ENCODE measurements around the gene IL31.
"Not testable (repeated sequence)": the region's sequence is repeated elsewhere in the genome, so short reads cannot be mapped to it uniquely, and the experiment has no call there.

The IL31 gene

DNA sequence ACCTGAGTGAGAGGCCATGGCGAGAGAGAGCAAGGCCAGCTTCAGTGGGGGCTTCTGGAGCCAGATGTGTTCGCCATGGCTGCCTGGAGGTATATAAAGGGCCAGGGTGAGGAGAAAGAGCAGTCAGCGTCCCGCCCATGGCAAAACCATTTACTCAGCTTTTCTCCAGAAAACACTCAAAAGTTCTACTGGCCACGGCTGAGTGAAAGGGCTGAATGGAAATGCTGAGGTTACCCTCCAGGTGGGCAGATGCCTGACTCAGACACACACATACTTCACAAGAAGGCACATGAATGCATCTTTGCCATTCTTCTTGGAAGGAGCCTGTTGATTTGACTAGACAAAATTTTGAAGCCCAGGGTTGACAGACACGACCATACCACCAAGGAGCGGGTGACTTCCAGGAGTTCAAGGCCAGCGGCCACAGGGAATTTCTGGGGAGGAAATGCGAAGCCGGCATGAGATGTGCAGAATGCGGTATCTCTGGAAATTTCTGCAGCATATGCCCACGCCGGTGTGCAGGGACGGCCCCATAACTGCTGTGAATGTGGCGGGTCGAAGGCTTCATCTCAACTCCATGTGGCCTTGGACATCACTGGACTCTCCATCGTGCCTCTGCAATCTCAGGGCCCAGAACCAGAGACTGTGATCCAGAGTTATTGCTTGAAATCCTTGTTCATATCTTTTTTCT is at the start of gene IL31:
Gene IL31, minus strand, starts transcription at position 67 of the 691 bp plus-strand sequence. Its CDS starts 49 bp downstream, at position 18.
- DNase-seq = peak; percentile 10

DNA sequence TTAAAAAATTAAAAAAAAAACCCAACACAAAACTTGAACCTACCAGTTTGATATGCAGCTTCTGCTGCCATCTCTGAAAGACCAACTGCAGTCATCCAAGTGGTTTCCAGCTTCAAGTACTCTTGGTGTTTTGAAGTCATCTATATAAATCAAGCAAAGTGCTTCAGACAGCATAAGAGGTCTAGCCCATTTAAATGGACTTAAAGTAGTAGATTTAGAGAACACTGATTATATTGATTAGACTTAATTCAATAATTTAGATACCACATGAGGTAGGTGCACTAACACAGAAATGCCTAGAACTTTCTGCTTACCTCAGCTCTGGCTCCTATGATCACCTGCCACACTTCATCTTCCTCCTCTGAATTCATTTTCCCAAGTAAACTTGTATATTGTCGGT is 42.4 kb upstream of the IL31 start:
- DNase-seq = no peak

DNA sequence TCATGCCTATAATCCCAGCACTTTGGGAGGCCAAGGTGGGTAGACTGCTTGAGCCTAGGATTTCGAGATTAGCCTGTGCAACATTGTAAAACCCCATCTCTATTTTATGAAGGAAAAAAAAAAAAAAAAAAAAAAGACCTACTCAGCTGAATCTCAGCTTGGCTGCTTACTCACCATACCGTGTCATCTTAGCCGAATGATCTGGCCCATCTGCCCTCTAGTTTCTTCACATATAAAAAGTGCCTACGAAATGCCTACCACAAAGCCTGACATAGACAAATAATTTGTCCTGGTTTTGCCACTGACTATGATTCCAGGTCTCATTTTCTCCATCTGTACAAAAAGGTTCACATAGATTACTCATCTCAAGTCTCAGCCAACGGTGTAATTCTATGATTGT is 41.8 kb upstream of the IL31 start:
- DNase-seq = no peak

DNA sequence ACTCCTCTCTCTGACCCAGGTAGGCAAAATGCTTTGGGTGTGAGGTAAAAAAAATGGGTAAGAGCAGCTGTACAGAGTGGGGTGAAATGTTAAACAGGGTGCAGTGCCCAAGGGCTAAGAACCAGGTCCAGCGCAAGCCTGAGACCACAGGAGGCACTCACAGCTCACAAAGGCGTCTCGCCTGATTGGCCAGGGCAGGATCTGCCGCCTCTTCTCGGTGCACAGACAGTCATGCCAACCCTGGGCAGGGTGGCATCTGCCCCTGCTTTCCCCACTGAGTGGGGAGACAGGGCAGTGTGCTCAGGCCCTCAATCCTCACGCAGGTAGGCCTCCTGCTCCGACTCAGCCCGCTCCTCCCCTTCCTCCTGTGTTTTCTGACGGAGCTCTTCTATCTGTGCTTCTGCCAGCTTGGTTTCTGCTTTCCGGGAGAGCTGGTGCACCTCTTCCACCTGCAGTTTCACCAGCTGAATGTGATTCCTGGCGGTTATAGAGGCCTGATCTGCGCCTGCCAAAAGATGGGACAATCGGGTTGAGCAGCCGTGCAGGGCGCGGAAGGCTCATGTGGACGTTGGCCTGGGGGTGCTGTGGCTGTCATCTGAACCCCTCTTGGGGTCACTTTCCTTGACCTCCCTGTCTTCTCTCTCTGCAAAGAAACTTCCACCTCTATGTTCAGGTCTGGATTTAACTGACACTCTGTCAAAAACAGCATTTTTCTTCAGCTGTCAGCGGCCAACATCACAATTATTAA is 34.2 kb upstream of the IL31 start:
- no peak for DNase-seq

DNA sequence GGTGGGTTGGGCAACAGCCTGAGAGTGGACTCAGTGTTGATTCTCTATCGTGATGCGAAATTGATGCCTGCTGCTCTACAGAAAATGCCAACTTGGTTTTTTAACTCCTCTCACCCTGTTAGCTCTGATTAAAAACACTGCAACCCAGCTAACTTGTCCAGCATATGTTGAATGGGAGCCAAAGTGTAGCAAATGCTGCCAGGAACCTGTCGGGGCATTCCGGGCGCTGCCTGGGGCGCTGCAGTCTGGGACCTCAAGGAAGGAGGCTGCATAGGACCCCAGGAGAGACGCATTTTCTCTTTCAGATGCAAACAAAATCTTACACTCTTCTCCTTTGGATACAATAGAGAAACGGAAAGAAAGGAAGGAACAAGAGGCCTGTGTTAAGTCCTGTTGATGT is 33.4 kb upstream of the IL31 start:
- DNase-seq = no peak

DNA sequence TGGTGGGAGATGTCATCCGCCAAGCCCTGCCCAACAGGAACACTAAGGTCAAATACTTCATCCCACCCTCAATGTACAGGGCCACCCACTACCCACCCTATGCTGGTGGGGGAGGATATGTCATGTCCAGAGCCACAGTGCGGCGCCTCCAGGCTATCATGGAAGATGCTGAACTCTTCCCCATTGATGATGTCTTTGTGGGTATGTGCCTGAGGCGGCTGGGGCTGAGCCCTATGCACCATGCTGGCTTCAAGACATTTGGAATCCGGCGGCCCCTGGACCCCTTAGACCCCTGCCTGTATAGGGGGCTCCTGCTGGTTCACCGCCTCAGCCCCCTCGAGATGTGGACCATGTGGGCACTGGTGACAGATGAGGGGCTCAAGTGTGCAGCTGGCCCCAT is 33.0 kb upstream of the IL31 start:
- no peak for DNase-seq

DNA sequence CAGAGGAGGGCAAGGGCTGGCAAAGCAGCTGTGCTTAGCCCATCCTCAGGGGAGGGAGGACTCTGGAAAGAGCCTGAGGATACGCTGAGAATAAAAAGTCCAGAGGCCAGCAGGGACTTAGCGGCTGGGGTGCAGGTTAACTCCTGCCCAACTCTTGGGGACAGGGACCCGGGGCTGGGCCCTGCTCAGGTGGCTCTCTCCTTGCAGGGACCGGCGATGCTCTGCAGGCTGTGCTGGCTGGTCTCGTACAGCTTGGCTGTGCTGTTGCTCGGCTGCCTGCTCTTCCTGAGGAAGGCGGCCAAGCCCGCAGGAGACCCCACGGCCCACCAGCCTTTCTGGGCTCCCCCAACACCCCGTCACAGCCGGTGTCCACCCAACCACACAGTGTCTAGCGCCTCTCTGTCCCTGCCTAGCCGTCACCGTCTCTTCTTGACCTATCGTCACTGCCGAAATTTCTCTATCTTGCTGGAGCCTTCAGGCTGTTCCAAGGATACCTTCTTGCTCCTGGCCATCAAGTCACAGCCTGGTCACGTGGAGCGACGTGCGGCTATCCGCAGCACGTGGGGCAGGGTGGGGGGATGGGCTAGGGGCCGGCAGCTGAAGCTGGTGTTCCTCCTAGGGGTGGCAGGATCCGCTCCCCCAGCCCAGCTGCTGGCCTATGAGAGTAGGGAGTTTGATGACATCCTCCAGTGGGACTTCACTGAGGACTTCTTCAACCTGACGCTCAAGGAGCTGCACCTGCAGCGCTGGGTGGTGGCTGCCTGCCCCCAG is 32.3 kb upstream of the IL31 start:
- DNase-seq = no peak

DNA sequence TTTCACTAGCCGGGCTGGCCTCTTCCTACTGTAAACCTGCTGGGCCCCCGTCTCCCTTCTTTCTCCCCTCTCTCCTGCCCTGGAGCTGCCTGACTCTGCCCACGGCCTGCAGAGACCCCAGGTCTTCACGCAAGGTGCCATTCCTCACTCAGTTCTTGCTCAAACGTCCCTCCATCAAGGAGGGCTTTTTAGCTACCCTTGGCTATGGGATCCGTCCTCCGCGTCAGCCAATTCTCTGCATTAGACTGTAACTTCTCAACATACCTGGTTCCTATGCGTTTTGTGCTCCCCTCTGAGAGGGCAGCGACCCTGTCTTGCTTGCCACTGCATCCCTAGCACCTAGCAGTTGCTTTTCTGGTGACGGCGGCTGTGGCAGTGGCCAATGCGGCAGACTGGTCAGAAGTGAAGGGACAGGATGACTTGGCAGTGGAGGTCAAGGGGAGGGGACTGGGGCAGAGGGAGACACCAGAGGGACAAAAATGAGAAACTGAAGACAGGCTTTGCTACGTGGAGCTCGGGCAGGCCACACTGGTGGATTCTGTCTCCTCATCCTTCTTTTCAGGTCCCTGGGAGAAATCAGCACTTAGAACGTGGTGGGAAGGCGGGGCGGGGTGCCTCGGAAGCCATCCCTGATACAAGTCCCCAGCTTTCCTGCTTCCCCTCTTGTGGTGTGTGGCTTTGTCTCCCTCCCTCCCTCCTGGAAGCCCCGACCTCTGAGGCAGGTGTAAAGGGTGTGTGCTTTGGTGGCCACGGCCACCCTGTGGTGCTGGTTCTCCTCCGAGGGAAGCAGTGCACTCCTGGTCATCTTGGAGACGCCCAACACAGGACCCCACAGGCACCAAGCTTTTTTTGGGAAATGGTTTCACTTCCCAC is 31.3 kb upstream of the IL31 start:
- no peak for DNase-seq

DNA sequence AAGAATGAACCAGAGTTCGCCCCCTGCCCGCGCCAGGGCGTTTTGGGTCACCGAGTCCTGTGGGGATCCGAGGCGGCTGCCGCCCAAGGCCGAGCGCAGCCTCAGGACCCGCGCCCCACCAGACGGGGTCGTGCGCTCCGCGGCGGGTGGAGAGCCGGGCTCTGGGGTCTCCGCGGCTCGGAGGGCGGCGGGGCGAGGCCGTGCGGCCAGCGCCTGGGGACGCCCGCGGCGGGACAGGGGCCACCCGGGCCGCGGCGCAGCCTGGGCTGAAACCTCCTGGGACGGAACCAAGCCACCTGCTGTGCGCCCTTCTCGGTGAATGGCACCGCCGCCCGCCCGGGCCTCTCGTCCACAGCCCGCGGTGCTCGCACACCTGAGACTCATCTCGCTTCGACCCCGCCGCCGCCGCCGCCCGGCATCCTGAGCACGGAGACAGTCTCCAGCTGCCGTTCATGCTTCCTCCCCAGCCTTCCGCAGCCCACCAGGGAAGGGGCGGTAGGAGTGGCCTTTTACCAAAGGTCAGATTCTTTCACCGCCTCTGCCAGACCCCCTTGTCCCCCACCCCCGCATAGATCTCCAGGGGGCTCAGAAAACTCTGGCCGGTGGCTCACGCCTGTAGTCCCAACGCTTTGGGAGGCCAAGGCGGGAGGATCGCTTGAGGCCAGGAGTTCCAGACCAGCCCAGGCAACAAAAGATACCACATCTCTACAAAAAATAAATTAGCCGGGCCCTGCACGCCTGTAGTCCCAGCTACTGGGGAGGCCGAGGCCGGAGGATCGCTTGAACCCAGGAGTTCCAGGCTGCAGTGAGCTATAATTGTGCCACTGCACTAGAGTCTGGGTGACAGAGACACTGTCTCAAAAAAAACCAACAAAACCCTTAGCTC is 30.4 kb upstream of the IL31 start:
- DNase-seq = no peak

DNA sequence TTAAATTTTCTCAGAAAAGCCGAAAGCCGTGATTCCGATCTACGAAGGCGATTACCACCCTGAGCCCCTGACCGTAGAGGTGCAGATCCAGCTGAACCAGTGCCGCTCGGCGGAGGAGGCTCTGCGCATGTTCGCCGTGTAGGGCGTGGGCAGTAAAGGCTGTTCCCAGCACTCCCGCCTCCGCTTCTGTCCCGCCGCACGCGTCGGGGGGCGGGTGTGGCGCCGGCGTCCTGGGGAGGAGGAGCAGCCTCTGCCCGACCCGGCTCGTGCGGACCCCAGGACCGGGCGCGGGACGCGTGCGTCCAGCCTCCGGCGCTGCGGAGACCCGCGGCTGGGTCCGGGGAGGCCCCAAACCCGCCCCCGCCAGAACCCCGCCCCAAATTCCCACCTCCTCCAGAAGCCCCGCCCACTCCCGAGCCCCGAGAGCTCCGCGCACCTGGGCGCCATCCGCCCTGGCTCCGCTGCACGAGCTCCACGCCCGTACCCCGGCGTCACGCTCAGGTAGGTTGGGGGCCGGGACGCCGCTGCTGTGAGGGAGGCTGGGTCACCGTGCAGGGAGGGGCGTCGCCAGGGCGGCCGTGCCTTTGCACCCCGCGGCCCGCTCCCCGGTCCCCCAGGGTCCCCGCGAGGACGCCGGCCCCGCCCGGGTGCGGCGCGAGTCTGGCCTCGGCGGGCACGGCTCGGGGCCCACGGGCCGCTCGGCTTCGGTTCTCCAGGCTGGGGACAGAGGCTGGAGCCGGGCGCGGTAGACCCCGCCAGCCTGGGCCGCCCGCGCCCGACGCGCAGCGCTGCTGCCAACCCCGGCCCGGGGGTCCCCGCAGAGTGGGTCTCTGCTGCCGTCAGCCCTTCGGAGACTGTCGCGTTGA is 29.5 kb upstream of the IL31 start, which contains the start of gene B3GNT4:
Gene B3GNT4, plus strand, starts transcription at position 409 of the 866 bp plus-strand sequence. CDS start 910 bp downstream, outside the sequence.
- DNase-seq = peak; percentile 75

DNA sequence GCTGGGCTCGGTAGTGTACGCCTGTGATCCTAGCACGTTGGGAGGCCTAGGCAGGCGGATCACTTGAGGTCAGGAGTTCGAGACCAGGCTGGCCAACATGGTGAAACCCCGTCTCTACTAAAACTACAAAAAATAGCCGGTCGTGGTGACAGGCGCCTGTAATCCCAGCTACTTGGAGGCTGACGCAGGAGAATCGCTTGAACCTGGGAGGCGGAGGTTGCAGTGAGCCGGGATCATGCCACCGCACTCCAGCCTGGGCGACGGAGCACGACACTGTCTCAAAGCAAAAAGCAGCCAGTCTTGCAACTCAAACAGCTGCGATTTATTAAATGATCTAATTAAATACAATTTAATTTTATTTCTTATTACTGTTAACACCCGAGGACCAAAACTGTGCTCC is 28.8 kb upstream of the IL31 start:
- DNase-seq = not testable (repeated sequence)

DNA sequence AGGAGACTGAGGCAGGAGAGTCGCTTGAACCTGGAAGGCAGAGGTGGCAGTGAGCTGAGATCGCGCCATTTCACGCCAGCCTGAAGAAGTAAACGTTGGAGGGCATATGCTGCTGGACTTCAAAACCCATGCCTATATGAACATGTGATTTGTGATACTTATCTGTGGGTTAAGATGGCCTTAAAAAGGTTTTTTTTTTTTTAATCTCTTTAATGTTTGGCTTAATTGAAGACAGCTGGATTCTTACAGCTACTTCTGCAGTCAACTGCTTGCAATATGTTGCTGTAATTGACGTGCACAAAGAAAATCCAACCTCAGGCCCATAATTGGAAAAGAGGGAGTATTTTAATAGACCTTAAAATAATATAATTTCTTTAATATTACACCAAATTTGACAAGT is 28.0 kb upstream of the IL31 start:
- DNase-seq = no peak

DNA sequence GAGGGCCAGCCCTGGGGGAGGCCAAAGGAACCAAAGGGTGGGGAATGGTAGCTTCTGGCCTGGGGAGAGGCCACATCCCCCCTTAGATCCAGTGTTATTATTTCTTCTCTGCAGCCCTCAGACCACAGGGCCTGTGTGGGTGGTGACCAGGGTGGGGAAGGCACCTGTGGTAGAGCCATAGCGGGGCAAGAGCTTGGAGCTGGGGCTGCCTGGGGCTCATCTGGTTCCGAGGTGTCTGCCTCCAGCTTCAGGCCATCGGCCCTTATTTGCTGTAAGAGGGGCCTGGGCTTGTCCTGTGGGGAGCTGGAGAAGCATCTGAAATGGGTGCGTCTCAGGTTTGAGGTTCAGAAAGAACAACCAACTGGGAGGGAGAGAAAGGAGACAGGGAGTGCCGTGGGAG is 27.4 kb upstream of the IL31 start:
- DNase-seq = no peak

DNA sequence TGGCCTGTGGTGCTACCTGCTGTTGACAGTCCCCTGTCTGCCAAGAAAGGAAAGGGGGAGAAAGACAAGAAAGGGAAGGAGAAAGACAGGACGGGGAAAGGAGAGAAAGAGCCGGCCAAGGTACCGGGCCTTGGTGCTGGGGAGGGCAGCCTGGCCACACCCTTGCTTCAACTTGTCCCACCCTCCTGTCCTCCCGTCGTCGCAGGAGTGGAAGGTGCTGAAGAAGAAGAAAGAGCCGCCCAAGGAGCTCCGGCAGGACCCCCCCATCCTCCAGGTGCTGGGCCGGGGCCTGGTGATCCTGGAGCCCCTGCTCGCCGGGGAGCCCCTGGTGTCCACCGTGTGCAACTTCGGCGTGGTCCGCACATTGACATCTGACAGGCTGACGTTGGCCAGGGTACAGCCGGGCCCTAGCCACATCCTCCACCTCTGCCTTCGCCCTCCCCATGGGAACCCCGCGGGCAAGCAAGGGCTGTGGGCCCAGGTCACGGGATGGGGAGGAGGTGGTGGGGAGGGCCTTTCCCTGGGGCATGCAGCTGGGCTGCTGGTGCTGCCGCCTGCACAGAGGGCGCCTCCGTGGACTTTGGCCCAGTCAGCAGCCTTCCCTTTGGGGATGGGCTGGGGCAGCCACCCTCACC is 26.6 kb upstream of the IL31 start:
- DNase-seq = no peak

DNA sequence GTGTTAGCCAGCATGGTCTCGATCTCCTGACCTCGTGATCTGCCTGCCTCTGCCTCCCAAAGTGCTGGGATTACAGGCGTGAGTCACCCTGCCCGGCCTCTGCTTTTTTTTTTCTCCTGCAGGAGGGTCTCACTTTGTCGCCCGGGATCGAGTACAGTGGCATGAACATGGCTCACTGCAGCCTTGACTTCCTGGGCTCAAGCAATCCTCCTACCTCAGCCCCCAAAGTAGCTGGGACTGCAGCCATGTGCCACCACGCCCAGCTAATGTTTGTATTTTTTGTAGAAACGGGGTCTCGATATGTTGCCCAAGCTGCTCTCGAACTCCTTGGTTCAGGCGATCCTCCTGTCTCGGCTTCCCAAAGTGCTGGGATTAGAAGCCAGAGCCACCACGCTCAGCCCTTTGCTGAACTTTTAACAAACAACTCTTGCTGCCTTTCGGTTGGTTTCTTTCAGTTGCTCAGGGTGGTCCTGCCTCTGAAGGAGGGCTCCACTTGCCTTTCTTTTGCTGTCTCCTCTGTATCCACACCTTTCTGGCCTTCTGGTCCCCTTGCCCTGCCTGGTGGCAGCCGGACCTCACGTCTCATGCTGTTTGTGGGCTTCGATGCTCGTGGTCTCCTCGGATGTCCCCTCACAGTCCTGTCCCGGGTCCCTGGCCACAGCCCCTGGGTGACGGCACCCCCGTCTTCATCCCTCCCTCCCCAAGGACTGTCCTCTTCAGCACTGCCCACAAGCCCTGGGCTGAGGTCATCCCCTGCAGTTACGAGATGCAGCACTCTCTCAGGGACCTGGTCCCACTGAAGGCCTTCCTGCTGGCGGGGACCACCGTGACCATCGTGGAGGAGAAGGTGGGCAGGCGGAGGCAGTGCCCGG is 25.7 kb upstream of the IL31 start:
- no peak for DNase-seq

DNA sequence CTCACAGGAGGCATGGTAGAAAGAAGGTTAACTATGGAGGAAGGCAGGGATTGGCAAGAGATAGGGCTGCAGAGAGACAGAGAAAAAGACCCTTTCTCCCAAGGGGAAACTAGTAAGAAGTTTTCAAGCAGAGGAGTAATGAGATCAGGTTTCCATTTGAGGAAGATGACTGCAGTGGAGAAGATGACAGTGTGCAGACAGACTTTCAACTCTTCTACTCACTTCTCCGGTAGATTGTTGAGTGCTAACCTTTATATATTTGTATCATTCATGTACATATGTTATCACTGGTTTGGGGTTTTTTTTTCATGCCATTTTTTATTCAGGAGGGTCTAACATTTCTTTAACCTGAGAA is 23.6 kb upstream of the IL31 start:
- DNase-seq = no peak

DNA sequence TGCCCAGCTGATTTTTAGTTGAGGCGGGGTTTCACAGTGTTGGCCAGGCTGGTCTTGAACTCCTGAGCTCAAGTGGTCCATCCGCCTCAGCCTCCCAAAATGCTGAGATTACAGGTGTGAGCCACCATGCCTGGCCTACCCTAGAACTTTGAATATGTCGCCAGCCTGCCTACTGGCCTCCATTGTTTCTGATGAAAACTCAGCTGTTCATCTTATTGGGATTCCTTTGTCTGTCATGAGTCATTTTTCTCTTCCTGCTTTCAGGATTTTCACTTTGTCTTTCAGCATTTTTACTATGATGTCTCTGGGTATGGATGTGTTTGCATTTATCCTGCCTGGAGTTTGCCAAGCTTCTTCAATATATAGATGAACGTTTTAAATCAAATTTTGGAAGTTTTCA is 21.4 kb upstream of the IL31 start:
- no peak for DNase-seq

DNA sequence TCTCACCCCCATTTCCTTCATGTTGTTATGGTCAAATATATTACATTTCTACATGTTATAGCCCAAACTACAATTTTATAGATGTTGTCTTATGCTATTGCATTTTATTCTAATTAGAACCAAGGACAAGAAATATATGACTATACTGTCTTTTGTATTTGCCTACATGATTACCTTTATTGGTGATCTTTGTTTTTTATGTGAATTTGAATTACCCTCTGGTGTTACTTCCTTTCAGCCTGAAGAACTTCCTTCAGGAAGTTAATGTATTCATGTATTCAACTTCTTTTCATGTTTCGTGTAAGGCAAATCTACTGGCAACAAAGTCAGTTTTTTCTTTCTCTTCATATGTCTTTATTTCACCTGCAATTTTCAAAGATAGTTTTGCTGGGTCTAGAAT is 20.8 kb upstream of the IL31 start:
- no peak for DNase-seq

DNA sequence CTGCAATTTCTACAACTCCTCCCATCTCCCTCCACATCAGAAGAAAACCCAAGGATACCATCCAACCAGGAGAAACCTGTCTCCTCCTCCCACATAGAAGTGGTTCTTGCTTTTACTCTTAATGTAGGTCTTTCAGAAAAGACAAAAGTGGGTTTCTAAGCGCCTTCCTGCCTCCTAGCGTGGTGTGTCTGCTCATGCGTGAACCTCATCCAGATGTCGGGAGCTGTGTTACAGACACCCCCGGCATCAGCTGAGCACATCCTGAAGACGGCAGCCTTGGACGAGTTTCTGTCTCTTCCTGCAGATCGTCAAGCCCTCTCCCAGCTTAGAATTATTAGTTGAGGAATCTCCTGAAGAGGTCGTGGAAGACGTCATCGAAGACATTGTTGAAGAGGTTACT is 18.4 kb upstream of the IL31 start:
- no peak for DNase-seq

Measured in activated naive CD4-positive, alpha-beta T cell treated with Interleukin-2 at 50 U/mL for 16 hours (primary cell).